B cell (primary cell): ENCODE measurements around the gene CXorf66. TPM values are rescaled to one million over a fixed set of nuclear protein-coding genes. Genes with fewer than 3 reads are reported as not detected.

Experiments used
- ATAC-seq: fragments of 200-7000 bp; cut with Tn5 transposase; one replicate; pipeline ENCODE4 v1.10.0; 2021; ENCODE audit warnings: low read depth, mild to moderate bottlenecking, moderate number of reproducible peaks, moderate library complexity
- CTCF ChIA-PET: fragments of 350-600 bp; sonication (Branson Sonifier 250); formaldehyde crosslinking; loops from one replicate; lab custom pipeline; 2021; ENCODE audit warnings: antibody characterized with exemption, inconsistent platforms; lab: Charles Lee
- POLR2A ChIA-PET: fragments of 350-600 bp; sonication (Branson Sonifier 250); formaldehyde crosslinking; loops from one replicate; lab custom pipeline; 2021; ENCODE audit warnings: antibody characterized with exemption; lab: Charles Lee
- DNase-seq: peaks from one replicate; pipeline ENCODE4 v3.0.0; 2013
- H2AFZ ChIP-seq: 2 replicates; pipeline ENCODE4 v1.6.1; 2012; ENCODE audit warnings: mild to moderate bottlenecking, low read depth, low read length; ENCODE audit not compliant: insufficient read depth, poor library complexity, severe bottlenecking
- H3K27ac ChIP-seq, 2 donors: 1 replicate in 1 of 2; 2 replicates in 1 of 2; pipeline ENCODE4 v1.5.1; 2012 to 2013; ENCODE audit warnings: low read length in 2 of 2, mild to moderate bottlenecking in 2 of 2, moderate library complexity in 1 of 2
- H3K27me3 ChIP-seq, 4 experiments: fragments of 200-600 bp in 1 of 4; sonication (generic) in 1 of 4; replicated peaks in 1 of 4; 1 replicate in 2 of 4; 2 replicates in 2 of 4; pipeline versions ENCODE4 v1.6.1 to v1.7.0; 2013 to 2016; ENCODE audit warnings: low read length in 3 of 4, mild to moderate bottlenecking in 2 of 4, mixed read lengths in 1 of 4, moderate library complexity in 1 of 4; ENCODE audit not compliant: insufficient read depth in 4 of 4, control insufficient read depth in 3 of 4; ENCODE audit errors: control extremely low read depth in 1 of 4
- H3K36me3 ChIP-seq, 2 experiments: replicated peaks in 1 of 2; 1 replicate in 1 of 2; 2 replicates in 1 of 2; pipeline versions ENCODE4 v1.6.1 to v1.7.1; 2013; ENCODE audit warnings: low read length in 1 of 2; ENCODE audit not compliant: insufficient read depth in 2 of 2, control insufficient read depth in 1 of 2; ENCODE audit errors: control extremely low read depth in 1 of 2, extremely low read depth in 1 of 2
- H3K4me1 ChIP-seq, 2 donors: fragments of 200-600 bp in 1 of 2; sonication (generic) in 1 of 2; 1 replicate in 1 of 2; 2 replicates in 1 of 2; pipeline versions ENCODE4 v1.5.1 to v1.6.1; 2013 to 2017; ENCODE audit warnings: low read length in 2 of 2; ENCODE audit not compliant: control insufficient read depth in 2 of 2, insufficient read depth in 2 of 2
- H3K4me2 ChIP-seq: replicated peaks from 2 replicates; pipeline ENCODE3; 2012; ENCODE audit warnings: mild to moderate bottlenecking, low read depth, low read length; ENCODE audit not compliant: poor library complexity, severe bottlenecking
- H3K4me3 ChIP-seq, 5 experiments: fragments of 200-600 bp in 1 of 5; sonication (generic) in 1 of 5; 1 replicate in 3 of 5; 2 replicates in 2 of 5; pipeline versions ENCODE4 v1.5.1 to v1.7.0; 2011 to 2016; ENCODE audit warnings: low read length in 4 of 5, mild to moderate bottlenecking in 4 of 5, low read depth in 2 of 5, control low read depth in 1 of 5, moderate library complexity in 1 of 5; ENCODE audit not compliant: insufficient read depth in 1 of 5; ENCODE audit errors: control extremely low read depth in 1 of 5, extremely low read depth in 1 of 5
- H3K79me2 ChIP-seq: fragments of 200-600 bp; sonication (generic); one replicate; pipeline ENCODE4 v1.6.0; 2016; ENCODE audit warnings: low read length; ENCODE audit not compliant: control insufficient read depth, insufficient read depth
- H3K9ac ChIP-seq: fragments of 200-600 bp; sonication (generic); 2 replicates; pipeline ENCODE4 v1.6.1; 2017; ENCODE audit warnings: mild to moderate bottlenecking, low read length, moderate library complexity
- H3K9me3 ChIP-seq, 3 donors: one replicate each; pipeline versions ENCODE4 v1.6.1 to v1.7.1; 2013; ENCODE audit warnings: low read length in 2 of 3; ENCODE audit not compliant: control insufficient read depth in 2 of 3, insufficient read depth in 1 of 3; ENCODE audit errors: control extremely low read depth in 1 of 3
- H4K20me1 ChIP-seq: 2 replicates; pipeline ENCODE4 v1.6.0; 2012; ENCODE audit warnings: mild to moderate bottlenecking, low read length; ENCODE audit not compliant: insufficient read depth, control insufficient read depth, poor library complexity, severe bottlenecking
- H3K27ac Mint-ChIP-seq: one replicate; pipeline ENCODE4 v1.8.0; 2021; ENCODE audit warnings: mixed read lengths
- H3K27me3 Mint-ChIP-seq: one replicate; pipeline ENCODE4 v1.8.0; 2021; ENCODE audit warnings: mixed read lengths
- H3K4me1 Mint-ChIP-seq: one replicate; pipeline ENCODE4 v1.8.0; 2021; ENCODE audit warnings: mixed read lengths
- H3K4me3 Mint-ChIP-seq: one replicate; pipeline ENCODE4 v1.8.0; 2021; ENCODE audit warnings: mixed read lengths
- H3K9me3 Mint-ChIP-seq: one replicate; pipeline ENCODE4 v1.8.0; 2022; ENCODE audit warnings: mixed read lengths; ENCODE audit not compliant: insufficient read depth
- CTCF ChIP-seq: fragments of 200-600 bp; IDR thresholded peaks from one replicate; pipeline ENCODE4 v1.8.0; 2022; ENCODE audit warnings: antibody characterized with exemption, mild to moderate bottlenecking
- EZH2 ChIP-seq: IDR thresholded peaks from 2 replicates; pipeline ENCODE4 v1.6.1; 2012; ENCODE audit warnings: borderline replicate concordance, low read depth, mild to moderate bottlenecking, moderate library complexity, low read length; ENCODE audit not compliant: insufficient read depth, poor library complexity, severe bottlenecking
- WGBS: methylation state at CpG from one replicate; pipeline ENCODE4 v1.1.5; 2013; ENCODE audit warnings: missing lambda C conversion rate; ENCODE audit not compliant: insufficient coverage; 5-methylcytosine and 5-hydroxymethylcytosine counted together
- intact Hi-C: fragments of 100-400 bp; cut with micrococcal nuclease; formaldehyde crosslinking; loops from one replicate; pipeline ENCODE4 v1.10.0; 2022
- polyA plus RNA-seq: library from polyadenylated mRNA; depleted of rRNA; stranded (reverse); fragments of >200 nt; gene quantifications from 2 replicates; pipeline ENCODE4 v1.2.3, GENCODE V29; 2012
- total RNA-seq, 2 donors: library from RNA; stranded (reverse); fragments of 120-200 nt in 1 of 2; gene quantifications; 1 replicate in 1 of 2; 2 replicates in 1 of 2; pipeline versions ENCODE4 v1.2.3 to v1.2.4, GENCODE V29; 2013 to 2022

The CXorf66 gene
- total and polyA plus RNA-seq, 2 donors (not counting 1 experiment from before 2014, with no cell fraction given), result not detected

GRCh38 chrX:139969286-139969685 is 4.0 kb upstream of the CXorf66 start:
- no peak for DNase-seq
- no peak overlapping the region for H3K4me2 ChIP-seq
- no peak overlapping the region for H3K27ac Mint-ChIP-seq
- H3K79me2 ChIP-seq, result no peaks in the 10 kb centered on the region
- H2AFZ ChIP-seq, result no peak overlapping the region
- no peaks in the 10 kb centered on the region for H3K4me1 Mint-ChIP-seq
- no peak for ATAC-seq
- no peaks in the 10 kb centered on the region for H3K36me3 ChIP-seq
- no peaks in the 10 kb centered on the region for H3K4me1 ChIP-seq
- no peak overlapping the region for H3K27ac ChIP-seq
- no peak overlapping the region for H3K4me3 ChIP-seq
- no peak for TF ChIP-seq EZH2
- no peak for TF ChIP-seq CTCF
- ChIA-PET POLR2A (no interaction called here), CTCF (no interaction called here)
- intact Hi-C loops, result no loop called here
- no peaks in the 10 kb centered on the region for H3K9me3 Mint-ChIP-seq
- WGBS, result no CpG with 5 or more reads among the region's 2 CpGs
- H3K27me3 Mint-ChIP-seq, result peaks cover 5% of the 10 kb centered on the region
- H3K27me3 ChIP-seq, result peaks cover 0 to 3% (median 0%) of the 10 kb centered on the region in 4 experiments
- no peaks in the 10 kb centered on the region for H3K9me3 ChIP-seq
- H3K9ac ChIP-seq, result no peak overlapping the region
- no peak overlapping the region for H3K4me3 Mint-ChIP-seq
- H4K20me1 ChIP-seq, result no peaks in the 10 kb centered on the region

GRCh38 chrX:139967750-139968149 is 2.4 kb upstream of the CXorf66 start:
- Histone ChIP-seq H3K79me2 (no peaks in the 10 kb centered on the region), H3K9me3 (no peaks in the 10 kb centered on the region), H3K4me1 (no peaks in the 10 kb centered on the region), H3K4me2 (no peak overlapping the region), H4K20me1 (no peaks in the 10 kb centered on the region), H3K9ac (no peak overlapping the region), H3K27ac (no peak overlapping the region), H2AFZ (no peak overlapping the region), H3K4me3 (no peak overlapping the region), H3K36me3 (no peaks in the 10 kb centered on the region), H3K27me3 (peaks cover 0 to 3% (median 0%) of the 10 kb centered on the region in 4 experiments)
- TF ChIP-seq EZH2 (no peak), CTCF (no peak)
- POLR2A ChIA-PET, result no interaction called here
- no peaks in the 10 kb centered on the region for H3K4me1 Mint-ChIP-seq
- CTCF ChIA-PET, result no interaction called here
- no peak for ATAC-seq
- DNase-seq, result no peak
- H3K9me3 Mint-ChIP-seq, result no peaks in the 10 kb centered on the region
- no CpG with 5 or more reads among the region's 3 CpGs for WGBS
- intact Hi-C loops, result no loop called here
- H3K27me3 Mint-ChIP-seq, result peaks cover 5% of the 10 kb centered on the region
- no peak overlapping the region for H3K27ac Mint-ChIP-seq
- H3K4me3 Mint-ChIP-seq, result no peak overlapping the region
